Body of pancreas (tissue), 4 donors: ENCODE data around the gene CCDC201.
"Not testable (repeated sequence)": the region's sequence is repeated elsewhere in the genome, so short reads cannot be mapped to it uniquely, and the experiment has no call there.

Source experiments
- CTCF ChIP-seq, 7 experiments: fragments of 450-650 bp in 4 of 7; fragments of 200-600 bp in 3 of 7; sonication (generic) in 3 of 7; IDR thresholded peaks; one replicate each; pipeline ENCODE4 v1.5.1; 2016 to 2019; ENCODE audit warnings: antibody characterized with exemption in 7 of 7
- POLR2A ChIP-seq, 3 donors: fragments of 450-650 bp; IDR thresholded peaks; one replicate each; pipeline ENCODE4 v1.6.1; 2016; ENCODE audit warnings: antibody characterized with exemption in 3 of 3, mild to moderate bottlenecking in 2 of 3

GRCh38 chr7:45810451-45811005, 62.4 kb downstream of the CCDC201 start:
- TF ChIP-seq CTCF, POLR2A (IDR thresholded peaks at IDR 0.05): not testable (repeated sequence)
